Measurements from ENCODE around the gene EEFSEC. TPM values are rescaled to one million over a fixed set of nuclear protein-coding genes. Genes with fewer than 3 reads are reported as not detected.

EEFSEC gene
- polyA plus RNA-seq, 1 donor from 2014 or later, result 4.6 TPM

DNA sequence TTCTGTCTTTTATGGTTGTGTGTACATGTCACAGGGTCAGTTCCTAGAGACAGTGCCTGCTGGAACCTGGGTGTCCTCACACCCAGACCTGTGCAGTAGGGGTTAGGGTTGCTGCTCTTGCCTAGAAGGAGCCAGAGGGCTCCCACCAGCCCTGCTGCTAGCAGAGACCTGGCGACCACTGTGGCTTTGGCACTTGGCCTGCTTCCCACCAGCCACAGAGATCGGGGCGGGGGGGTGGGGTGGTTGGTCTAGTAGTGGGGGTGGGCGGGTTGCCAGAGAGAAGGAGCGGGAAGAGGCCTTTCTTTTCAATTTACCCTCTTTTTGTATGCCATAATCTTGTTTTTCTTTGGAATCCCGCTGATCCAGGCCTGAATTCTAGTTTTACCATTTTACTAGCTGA is 29.4 kb downstream of the EEFSEC start:
- Histone ChIP-seq H2AFZ (ENCODE audit: low read depth, low read length) (no peak overlapping the region), H3K79me2 (replicated peaks; ENCODE audit: insufficient read depth, low read length) (no peaks in the 10 kb centered on the region), H4K20me1 (ENCODE audit: insufficient read depth) (no peaks in the 10 kb centered on the region), H3K27ac (ENCODE audit: low read length) (no peak overlapping the region), H3K4me3 (ENCODE audit: low read length) (no peak overlapping the region), H3K9me3 (ENCODE audit: low read length) (no peaks in the 10 kb centered on the region), H3K4me2 (ENCODE audit: low read length) (no peak overlapping the region), H3F3A (ENCODE audit: insufficient read depth, low read length, poor library complexity, severe bottlenecking) (no peaks in the 10 kb centered on the region), H3K9ac (ENCODE audit: low read length) (no peak overlapping the region), H3K27me3 (ENCODE audit: insufficient read depth, low read depth, low read length) (no peaks in the 10 kb centered on the region), H3K9me2 (ENCODE audit: insufficient read depth, low read length) (no peaks in the 10 kb centered on the region), H3K36me3 (ENCODE audit: insufficient read depth, low read length) (no peaks in the 10 kb centered on the region)
- TF ChIP-seq TAF1 (IDR thresholded peaks at IDR 0.05; ENCODE audit: low read depth), result no peak
- TF ChIP-seq SMC3 (conservative IDR thresholded peaks at IDR 0.05; ENCODE audit: poor library complexity), result no peak
- TF ChIP-seq, protein P1, sequence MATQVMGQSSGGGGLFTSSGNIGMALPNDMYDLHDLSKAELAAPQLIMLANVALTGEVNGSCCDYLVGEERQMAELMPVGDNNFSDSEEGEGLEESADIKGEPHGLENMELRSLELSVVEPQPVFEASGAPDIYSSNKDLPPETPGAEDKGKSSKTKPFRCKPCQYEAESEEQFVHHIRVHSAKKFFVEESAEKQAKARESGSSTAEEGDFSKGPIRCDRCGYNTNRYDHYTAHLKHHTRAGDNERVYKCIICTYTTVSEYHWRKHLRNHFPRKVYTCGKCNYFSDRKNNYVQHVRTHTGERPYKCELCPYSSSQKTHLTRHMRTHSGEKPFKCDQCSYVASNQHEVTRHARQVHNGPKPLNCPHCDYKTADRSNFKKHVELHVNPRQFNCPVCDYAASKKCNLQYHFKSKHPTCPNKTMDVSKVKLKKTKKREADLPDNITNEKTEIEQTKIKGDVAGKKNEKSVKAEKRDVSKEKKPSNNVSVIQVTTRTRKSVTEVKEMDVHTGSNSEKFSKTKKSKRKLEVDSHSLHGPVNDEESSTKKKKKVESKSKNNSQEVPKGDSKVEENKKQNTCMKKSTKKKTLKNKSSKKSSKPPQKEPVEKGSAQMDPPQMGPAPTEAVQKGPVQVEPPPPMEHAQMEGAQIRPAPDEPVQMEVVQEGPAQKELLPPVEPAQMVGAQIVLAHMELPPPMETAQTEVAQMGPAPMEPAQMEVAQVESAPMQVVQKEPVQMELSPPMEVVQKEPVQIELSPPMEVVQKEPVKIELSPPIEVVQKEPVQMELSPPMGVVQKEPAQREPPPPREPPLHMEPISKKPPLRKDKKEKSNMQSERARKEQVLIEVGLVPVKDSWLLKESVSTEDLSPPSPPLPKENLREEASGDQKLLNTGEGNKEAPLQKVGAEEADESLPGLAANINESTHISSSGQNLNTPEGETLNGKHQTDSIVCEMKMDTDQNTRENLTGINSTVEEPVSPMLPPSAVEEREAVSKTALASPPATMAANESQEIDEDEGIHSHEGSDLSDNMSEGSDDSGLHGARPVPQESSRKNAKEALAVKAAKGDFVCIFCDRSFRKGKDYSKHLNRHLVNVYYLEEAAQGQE (IDR thresholded peaks at IDR 0.05; ENCODE audit: borderline replicate concordance), result no peak
- TF ChIP-seq MXI1 (conservative IDR thresholded peaks at IDR 0.05; ENCODE audit: poor library complexity, severe bottlenecking), result no peak
- TF ChIP-seq RAD21 (conservative IDR thresholded peaks at IDR 0.05), result no peak
- no peak for TF ChIP-seq CTCF (IDR thresholded peaks at IDR 0.05; ENCODE audit: poor library complexity, severe bottlenecking)
- no peak for TF ChIP-seq POLR2AphosphoS5 (IDR thresholded peaks at IDR 0.05)
- TF ChIP-seq EZH2 (IDR thresholded peaks at IDR 0.05; ENCODE audit: borderline replicate concordance, insufficient read depth, low read length, poor library complexity, severe bottlenecking), result no peak
- TF ChIP-seq EP300 (conservative IDR thresholded peaks at IDR 0.05; ENCODE audit: poor library complexity, severe bottlenecking), result no peak

- TF ChIP-seq EP300 (conservative IDR thresholded peaks at IDR 0.05; ENCODE audit: poor library complexity, severe bottlenecking) (no peak), SMC3 (conservative IDR thresholded peaks at IDR 0.05; ENCODE audit: poor library complexity) (no peak), EZH2 (IDR thresholded peaks at IDR 0.05; ENCODE audit: borderline replicate concordance, insufficient read depth, low read length, poor library complexity, severe bottlenecking) (no peak), POLR2AphosphoS5 (IDR thresholded peaks at IDR 0.05) (no peak), TAF1 (IDR thresholded peaks at IDR 0.05; ENCODE audit: low read depth) (no peak), CTCF (IDR thresholded peaks at IDR 0.05; ENCODE audit: poor library complexity, severe bottlenecking) (no peak), RAD21 (conservative IDR thresholded peaks at IDR 0.05) (no peak), MXI1 (conservative IDR thresholded peaks at IDR 0.05; ENCODE audit: poor library complexity, severe bottlenecking) (no peak)
- TF ChIP-seq, protein P1 (IDR thresholded peaks at IDR 0.05; ENCODE audit: borderline replicate concordance), result no peak
- H3F3A ChIP-seq (ENCODE audit: insufficient read depth, low read length, poor library complexity, severe bottlenecking), result no peaks in the 10 kb centered on the region
- no peaks in the 10 kb centered on the region for H3K36me3 ChIP-seq (ENCODE audit: insufficient read depth, low read length)
These were observed 32.6 kb downstream of the EEFSEC start for GRCh38 chr3:128185630-128186447.

More at GRCh38 chr3:128185630-128186447, 32.6 kb downstream of the EEFSEC start:
- Histone ChIP-seq H3K9me3 (ENCODE audit: low read length) (no peaks in the 10 kb centered on the region), H4K20me1 (ENCODE audit: insufficient read depth) (no peaks in the 10 kb centered on the region), H3K27me3 (ENCODE audit: insufficient read depth, low read depth, low read length) (no peaks in the 10 kb centered on the region), H3K4me3 (ENCODE audit: low read length) (no peak overlapping the region), H3K4me2 (ENCODE audit: low read length) (no peak overlapping the region), H3K9ac (ENCODE audit: low read length) (no peak overlapping the region), H3K27ac (ENCODE audit: low read length) (no peak overlapping the region), H3K79me2 (replicated peaks; ENCODE audit: insufficient read depth, low read length) (no peaks in the 10 kb centered on the region), H3K9me2 (ENCODE audit: insufficient read depth, low read length) (no peaks in the 10 kb centered on the region), H2AFZ (ENCODE audit: low read depth, low read length) (no peak overlapping the region)

Measured in neural cell (in vitro differentiated cells).